Breast epithelium (tissue), 4 donors: ENCODE data around the gene ELL. TPM values are rescaled to one million over a fixed set of nuclear protein-coding genes. Genes with fewer than 3 reads are reported as not detected.

ENCODE experiments used
- DNase-seq, 2 donors: peaks; one replicate each; pipeline ENCODE4 v3.0.0-alpha.2; 2019; ENCODE audit warnings: low spot score in 2 of 2
- H3K27ac ChIP-seq, 2 donors: fragments of 200-600 bp; sonication (generic) in 1 of 2; one replicate each; pipeline ENCODE4 v1.5.1; 2016 to 2019; ENCODE audit warnings: mild to moderate bottlenecking in 1 of 2
- H3K27me3 ChIP-seq, 2 donors: fragments of 200-600 bp; sonication (generic) in 1 of 2; one replicate each; pipeline versions ENCODE4 v1.5.1 to v1.6.0; 2017 to 2019; ENCODE audit warnings: control low read depth in 1 of 2, mild to moderate bottlenecking in 1 of 2
- H3K36me3 ChIP-seq: fragments of 200-600 bp; one replicate; pipeline ENCODE4 v1.5.1; 2019
- H3K4me1 ChIP-seq, 2 donors: fragments of 200-600 bp; sonication (generic); one replicate each; pipeline ENCODE4 v1.5.1; 2016 to 2019; ENCODE audit warnings: control low read depth in 1 of 2
- H3K4me3 ChIP-seq, 3 donors: fragments of 200-600 bp; sonication (generic); 1 replicate in 2 of 3; 2 replicates in 1 of 3; pipeline ENCODE4 v1.5.1; 2016 to 2019; ENCODE audit warnings: mild to moderate bottlenecking in 3 of 3, moderate library complexity in 2 of 3
- H3K9me3 ChIP-seq, 2 donors: fragments of 200-600 bp; sonication (generic) in 1 of 2; one replicate each; pipeline ENCODE4 v1.5.1; 2016 to 2019; ENCODE audit warnings: control low read depth in 1 of 2
- POLR2A ChIP-seq: fragments of 450-650 bp; IDR thresholded peaks from one replicate; pipeline ENCODE4 v1.6.1; 2016; ENCODE audit warnings: antibody characterized with exemption, mild to moderate bottlenecking, moderate library complexity
- POLR2AphosphoS5 ChIP-seq, 3 donors: sonication (generic); formaldehyde crosslinking; IDR thresholded peaks; one replicate each; pipeline ENCODE4 v1.6.1; 2017; ENCODE audit warnings: antibody characterized with exemption in 3 of 3
- intact Hi-C: fragments of 100-400 bp; cut with DNase I; formaldehyde crosslinking; loops from one replicate; pipeline ENCODE4 v1.15.1; 2023; ENCODE audit warnings: low total_unique reads
- total RNA-seq, 3 donors: library from RNA; depleted of rRNA; stranded (reverse); fragments of >200 nt; gene quantifications; one replicate each; pipeline ENCODE4 v1.1.0, GENCODE V29; 2016
- TF ChIP-seq, protein P1 (sequence below), 3 donors: fragments of 450-650 bp; IDR thresholded peaks; one replicate each; pipeline ENCODE4 v1.5.1; 2016 to 2017; ENCODE audit warnings: antibody characterized with exemption in 3 of 3, mild to moderate bottlenecking in 3 of 3, moderate library complexity in 3 of 3

ELL gene
- total RNA-seq, 3 donors from 2014 or later = 13.0 to 22.3 (median 15.7) TPM

DNA sequence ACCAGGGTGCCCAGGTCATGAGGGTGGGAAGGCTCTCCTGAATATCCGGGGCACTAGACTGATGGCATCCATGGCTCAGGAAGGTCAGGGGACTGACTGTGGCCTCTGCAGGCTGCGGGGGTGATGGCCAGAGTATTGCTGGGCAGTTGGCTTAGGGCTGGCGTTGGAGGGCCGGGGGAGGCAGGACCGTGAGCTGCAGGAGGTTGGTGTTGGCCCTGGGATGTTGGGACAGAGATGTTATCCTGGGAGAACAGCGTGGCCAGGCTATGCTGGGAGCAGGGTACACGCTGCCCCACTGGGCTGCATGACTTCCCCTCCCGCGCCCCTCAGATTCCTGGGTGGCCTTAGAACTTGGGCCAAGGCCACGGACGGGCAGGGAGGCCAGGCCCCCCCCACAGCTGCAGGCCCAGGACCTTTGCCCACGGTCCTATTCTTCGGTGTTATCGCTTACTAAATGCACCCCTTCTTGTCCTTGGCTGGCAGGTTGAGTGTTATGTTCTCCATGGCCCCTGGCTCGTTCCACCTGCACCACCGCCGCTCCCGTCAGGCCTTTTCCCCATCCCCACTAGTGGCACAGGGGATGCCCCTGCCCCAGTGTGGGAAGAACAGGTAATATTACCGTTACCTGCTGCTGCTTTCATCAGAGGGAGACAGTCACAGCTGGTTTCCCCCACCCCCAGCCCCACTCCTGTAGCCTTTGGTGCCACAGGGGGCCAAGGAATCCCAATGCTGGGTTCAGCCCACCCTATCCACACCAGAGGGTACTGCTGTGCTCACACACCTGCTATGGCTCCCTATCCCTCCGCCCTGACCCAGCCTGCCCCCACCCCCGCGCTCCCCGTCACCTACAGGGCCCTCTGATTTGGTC, 80.7 kb downstream of the ELL start:
- no peak overlapping the region for H3K4me3 ChIP-seq
- H3K27ac ChIP-seq = no peak overlapping the region
- intact Hi-C loops = no loop called here
- no peaks in the 10 kb centered on the region for H3K36me3 ChIP-seq
- no peak for TF ChIP-seq POLR2A
- no peak for TF ChIP-seq POLR2AphosphoS5 (IDR thresholded peaks at IDR 0.05)
- TF ChIP-seq, protein P1, sequence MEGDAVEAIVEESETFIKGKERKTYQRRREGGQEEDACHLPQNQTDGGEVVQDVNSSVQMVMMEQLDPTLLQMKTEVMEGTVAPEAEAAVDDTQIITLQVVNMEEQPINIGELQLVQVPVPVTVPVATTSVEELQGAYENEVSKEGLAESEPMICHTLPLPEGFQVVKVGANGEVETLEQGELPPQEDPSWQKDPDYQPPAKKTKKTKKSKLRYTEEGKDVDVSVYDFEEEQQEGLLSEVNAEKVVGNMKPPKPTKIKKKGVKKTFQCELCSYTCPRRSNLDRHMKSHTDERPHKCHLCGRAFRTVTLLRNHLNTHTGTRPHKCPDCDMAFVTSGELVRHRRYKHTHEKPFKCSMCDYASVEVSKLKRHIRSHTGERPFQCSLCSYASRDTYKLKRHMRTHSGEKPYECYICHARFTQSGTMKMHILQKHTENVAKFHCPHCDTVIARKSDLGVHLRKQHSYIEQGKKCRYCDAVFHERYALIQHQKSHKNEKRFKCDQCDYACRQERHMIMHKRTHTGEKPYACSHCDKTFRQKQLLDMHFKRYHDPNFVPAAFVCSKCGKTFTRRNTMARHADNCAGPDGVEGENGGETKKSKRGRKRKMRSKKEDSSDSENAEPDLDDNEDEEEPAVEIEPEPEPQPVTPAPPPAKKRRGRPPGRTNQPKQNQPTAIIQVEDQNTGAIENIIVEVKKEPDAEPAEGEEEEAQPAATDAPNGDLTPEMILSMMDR (IDR thresholded peaks at IDR 0.05) = no peak
- no peaks in the 10 kb centered on the region for H3K27me3 ChIP-seq
- peaks cover 0 to 19% of the 10 kb centered on the region in 2 donors for H3K4me1 ChIP-seq
- no peak for DNase-seq
- no peaks in the 10 kb centered on the region for H3K9me3 ChIP-seq

DNA sequence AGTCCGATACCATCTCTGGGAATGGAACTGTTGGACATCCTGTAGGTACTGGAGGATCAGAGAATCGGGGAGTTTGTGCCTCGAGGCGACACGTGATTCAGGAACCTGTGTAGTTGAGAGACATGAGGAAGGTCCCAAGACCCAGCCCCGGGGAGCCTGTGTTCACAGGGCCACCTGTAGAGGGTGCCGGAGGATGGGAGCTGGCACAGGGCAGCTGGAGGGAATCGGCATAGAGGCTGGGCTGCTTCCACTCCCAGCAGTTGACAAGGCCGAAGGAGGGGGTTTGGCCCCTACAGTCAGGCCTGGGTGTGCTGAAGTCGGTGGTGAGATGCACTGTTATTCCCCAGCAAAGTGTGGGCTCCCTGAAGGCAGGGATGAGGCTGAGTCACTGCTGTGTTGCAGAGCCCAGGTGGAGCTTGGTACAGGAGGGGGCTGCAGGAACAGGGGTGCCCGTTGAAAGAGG, 81.4 kb downstream of the ELL start:
- DNase-seq = no peak
- Histone ChIP-seq H3K27ac (peak overlapping the region in 1 of 2 donors; percentile 21), H3K27me3 (no peaks in the 10 kb centered on the region), H3K36me3 (no peaks in the 10 kb centered on the region), H3K9me3 (no peaks in the 10 kb centered on the region), H3K4me3 (no peak overlapping the region), H3K4me1 (peaks cover 0 to 19% of the 10 kb centered on the region in 2 donors)
- intact Hi-C loops = no loop called here
- no peak for TF ChIP-seq POLR2AphosphoS5 (IDR thresholded peaks at IDR 0.05)
- TF ChIP-seq, protein P1 (IDR thresholded peaks at IDR 0.05) = peak in 1 of 3 donors; percentile 10

DNA sequence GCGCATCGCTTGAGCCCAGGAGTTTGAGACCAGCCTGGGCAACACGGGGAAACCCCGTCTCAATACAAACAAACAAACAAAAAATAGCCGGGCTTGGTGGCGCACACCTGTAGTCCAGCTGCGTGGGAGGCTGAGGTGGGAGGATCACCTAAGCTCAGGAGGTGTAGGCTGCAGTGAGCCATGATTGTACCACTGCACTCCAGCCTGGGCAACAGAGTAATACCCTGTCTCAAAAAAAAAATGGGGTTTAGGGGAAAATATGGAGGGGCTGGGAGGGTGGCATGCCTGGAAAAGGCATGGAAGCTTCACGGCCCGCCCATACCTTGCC, 82.0 kb downstream of the ELL start:
- Histone ChIP-seq H3K36me3 (no peaks in the 10 kb centered on the region), H3K9me3 (no peaks in the 10 kb centered on the region), H3K4me3 (no peak overlapping the region), H3K4me1 (peaks cover 0 to 19% of the 10 kb centered on the region in 2 donors), H3K27me3 (no peaks in the 10 kb centered on the region), H3K27ac (peak overlapping the region in 1 of 2 donors; percentile 79)
- intact Hi-C loops = no loop called here
- DNase-seq = no peak
- TF ChIP-seq POLR2A = no peak
- TF ChIP-seq POLR2AphosphoS5 (IDR thresholded peaks at IDR 0.05) = no peak
- TF ChIP-seq, protein P1 (IDR thresholded peaks at IDR 0.05) = no peak

DNA sequence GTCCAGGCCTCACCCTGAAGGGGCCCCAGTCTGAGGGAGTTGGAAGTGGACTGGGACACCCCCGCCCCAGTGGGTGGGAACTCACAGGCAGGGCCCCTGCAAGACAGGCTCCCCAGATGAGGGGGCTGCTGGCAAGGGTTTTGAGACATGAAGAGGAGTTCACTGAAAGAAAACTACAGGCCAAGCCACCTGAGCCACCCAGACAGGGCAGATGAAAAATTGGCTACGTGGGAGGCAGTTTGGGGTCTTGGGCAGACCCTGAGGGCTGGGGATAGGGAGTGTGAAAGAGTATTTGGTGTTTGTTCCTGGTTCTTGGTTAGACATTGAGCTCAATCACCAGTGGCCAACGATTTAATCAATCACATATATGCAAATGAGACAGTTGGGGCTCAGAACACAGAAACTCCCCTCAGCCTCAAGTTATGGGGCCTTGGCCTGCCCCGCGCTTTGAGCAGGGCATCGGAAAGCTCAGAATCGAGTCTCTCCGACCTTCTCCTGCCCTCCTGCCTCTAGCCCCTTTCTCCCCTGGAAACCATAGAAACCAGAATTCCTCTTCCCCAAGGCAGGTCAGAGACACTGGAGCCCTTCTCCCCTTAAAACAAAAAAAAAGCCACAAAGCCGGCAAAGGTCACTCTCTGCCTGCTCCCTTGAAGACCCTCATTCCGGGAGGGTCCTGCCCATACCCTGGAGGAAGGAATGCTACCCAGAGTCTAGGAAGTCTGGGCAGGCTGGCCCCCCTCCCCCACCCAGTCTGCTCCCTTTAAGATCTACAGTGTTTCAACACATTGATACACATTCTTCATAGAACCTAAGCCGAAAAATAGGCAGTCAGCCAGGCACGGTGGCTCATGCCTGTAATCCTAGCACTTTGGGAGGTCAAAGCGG, 82.6 kb downstream of the ELL start:
- TF ChIP-seq, protein P1 (IDR thresholded peaks at IDR 0.05) = no peak
- no peak for TF ChIP-seq POLR2AphosphoS5 (IDR thresholded peaks at IDR 0.05)
- no peak for TF ChIP-seq POLR2A
- Histone ChIP-seq H3K4me3 (peak overlapping the region in 2 of 3 donors; percentile 71 to 79), H3K27ac (peak overlapping the region; percentile 79 to 87), H3K4me1 (peaks cover 0 to 19% of the 10 kb centered on the region in 2 donors), H3K27me3 (no peaks in the 10 kb centered on the region), H3K9me3 (no peaks in the 10 kb centered on the region), H3K36me3 (no peaks in the 10 kb centered on the region)
- no peak for DNase-seq
- intact Hi-C loops = no loop called here
